Endothelial cell (in vitro differentiated cells): ENCODE data around the gene CDCP1. TPM values are rescaled to one million over a fixed set of nuclear protein-coding genes. Genes with fewer than 3 reads are reported as not detected.

Experiments
- DNase-seq: peaks from one replicate; pipeline ENCODE4 v3.0.0; 2021; ENCODE audit warnings: low spot score
- H3K27ac Mint-ChIP-seq: one replicate; pipeline ENCODE4 v1.8.0; 2021; ENCODE audit warnings: mixed read lengths, inconsistent platforms; ENCODE audit not compliant: unreplicated experiment
- H3K27me3 Mint-ChIP-seq: one replicate; pipeline ENCODE4 v1.8.0; 2021; ENCODE audit warnings: mild to moderate bottlenecking, moderate library complexity, mixed read lengths, inconsistent platforms; ENCODE audit not compliant: unreplicated experiment
- H3K36me3 Mint-ChIP-seq: one replicate; pipeline ENCODE4 v1.8.0; 2021; ENCODE audit warnings: mild to moderate bottlenecking, low read depth, mixed read lengths, inconsistent platforms; ENCODE audit not compliant: unreplicated experiment
- H3K4me1 Mint-ChIP-seq: one replicate; pipeline ENCODE4 v1.8.0; 2021; ENCODE audit warnings: mild to moderate bottlenecking, mixed read lengths, inconsistent platforms; ENCODE audit not compliant: unreplicated experiment
- H3K4me3 Mint-ChIP-seq: one replicate; pipeline ENCODE4 v1.8.0; 2021; ENCODE audit warnings: mild to moderate bottlenecking, mixed read lengths, inconsistent platforms; ENCODE audit not compliant: unreplicated experiment
- H3K9me3 Mint-ChIP-seq: one replicate; pipeline ENCODE4 v1.8.0; 2021; ENCODE audit warnings: mixed read lengths, inconsistent platforms; ENCODE audit not compliant: unreplicated experiment
- CTCF ChIP-seq: fragments of 200-600 bp; sonication (generic); IDR thresholded peaks from one replicate; pipeline ENCODE4 v1.5.0; 2021; ENCODE audit warnings: antibody characterized with exemption; ENCODE audit not compliant: unreplicated experiment
- total RNA-seq: library from RNA; stranded (reverse); fragmentation: NEBNext Ultra II Directional; extraction: Animal tissue kit (Norgen Biotek cat#: 25700); gene quantifications from one replicate; pipeline ENCODE4 v1.2.1, GENCODE V29; 2021; ENCODE audit not compliant: unreplicated experiment

CDCP1 gene
- total RNA-seq, 1 donor from 2014 or later = 0.26 TPM

GRCh38 chr3:45112939-45113338 is 33.2 kb downstream of the CDCP1 start:
- H3K27me3 Mint-ChIP-seq = no peaks in the 10 kb centered on the region
- TF ChIP-seq CTCF = no peak
- H3K9me3 Mint-ChIP-seq = no peaks in the 10 kb centered on the region
- H3K4me1 Mint-ChIP-seq = peaks cover 3% of the 10 kb centered on the region
- no peaks in the 10 kb centered on the region for H3K36me3 Mint-ChIP-seq
- H3K27ac Mint-ChIP-seq = no peak overlapping the region
- no peak overlapping the region for H3K4me3 Mint-ChIP-seq
- no peak for DNase-seq

DNA sequence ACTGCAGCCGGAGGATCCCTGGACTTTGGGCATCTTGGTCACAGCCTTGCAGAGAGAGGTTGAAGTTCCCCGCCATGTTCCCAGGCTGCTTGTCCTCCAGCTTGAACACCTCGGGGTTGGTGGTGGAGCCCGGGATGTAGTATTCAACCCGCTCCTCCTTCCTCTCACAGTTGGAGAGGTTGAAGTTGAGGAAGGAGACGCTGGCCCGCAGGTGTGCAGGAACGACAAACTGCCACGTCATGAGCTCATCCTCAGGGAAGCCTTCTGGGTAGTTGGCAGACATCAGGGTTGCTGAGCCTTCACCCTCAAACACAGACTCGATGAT is 35.7 kb downstream of the CDCP1 start:
- no peaks in the 10 kb centered on the region for H3K27me3 Mint-ChIP-seq
- H3K9me3 Mint-ChIP-seq = no peaks in the 10 kb centered on the region
- TF ChIP-seq CTCF = no peak
- peaks cover 3% of the 10 kb centered on the region for H3K4me1 Mint-ChIP-seq
- no peak overlapping the region for H3K27ac Mint-ChIP-seq
- no peak for DNase-seq
- H3K4me3 Mint-ChIP-seq = no peak overlapping the region
- no peaks in the 10 kb centered on the region for H3K36me3 Mint-ChIP-seq

- no peak for DNase-seq
- no peaks in the 10 kb centered on the region for H3K27me3 Mint-ChIP-seq
- H3K4me3 Mint-ChIP-seq = no peak overlapping the region
- H3K36me3 Mint-ChIP-seq = no peaks in the 10 kb centered on the region
- no peaks in the 10 kb centered on the region for H3K9me3 Mint-ChIP-seq
- no peak for TF ChIP-seq CTCF
- H3K4me1 Mint-ChIP-seq = peaks cover 3% of the 10 kb centered on the region
- H3K27ac Mint-ChIP-seq = no peak overlapping the region
These were observed 36.2 kb downstream of the CDCP1 start for GRCh38 chr3:45109771-45110508.

- TF ChIP-seq CTCF = no peak
- DNase-seq = no peak
These were observed 39.3 kb downstream of the CDCP1 start for GRCh38 chr3:45106874-45107273.

DNA sequence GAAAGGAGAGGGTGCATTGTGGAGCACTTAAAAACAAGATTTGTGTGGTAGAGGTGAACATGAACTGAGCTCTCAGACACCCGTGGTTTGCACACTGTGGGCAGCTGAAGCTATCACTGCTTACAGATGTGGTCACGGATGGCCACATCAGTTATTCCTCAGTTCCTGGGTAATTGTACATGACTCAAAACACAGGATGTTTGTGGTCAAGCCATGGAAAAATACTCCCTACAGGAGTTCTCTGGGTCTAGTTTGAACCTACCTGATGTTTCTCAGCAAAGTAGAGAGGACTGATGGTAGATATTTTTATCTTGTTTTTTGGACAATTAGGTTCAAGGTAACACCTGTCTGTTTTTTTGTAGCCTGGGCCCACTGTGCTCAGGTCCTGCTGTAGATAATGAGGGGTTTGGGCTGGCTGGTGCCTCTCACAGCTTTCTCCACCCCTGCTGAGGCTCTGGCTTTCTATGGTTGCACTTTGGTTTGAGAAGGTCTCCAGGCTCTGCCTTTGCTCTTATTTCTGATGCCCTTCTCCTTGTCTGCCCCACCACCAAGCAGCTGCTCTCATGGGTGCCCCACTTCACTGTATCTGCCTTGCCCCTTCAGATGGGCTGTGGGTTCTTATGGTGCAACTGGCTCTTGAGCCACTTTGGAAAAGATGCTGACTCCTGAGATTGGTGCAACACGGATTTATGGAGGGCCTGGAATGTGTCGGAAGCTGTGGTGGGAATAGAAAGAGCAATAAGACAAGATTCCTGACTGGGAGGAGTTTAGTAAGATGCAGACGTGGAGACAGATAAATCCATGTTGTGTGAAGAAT is 40.1 kb downstream of the CDCP1 start:
- Mint-ChIP-seq H3K36me3 (no peaks in the 10 kb centered on the region), H3K27me3 (no peaks in the 10 kb centered on the region), H3K4me3 (no peak overlapping the region), H3K27ac (no peak overlapping the region), H3K9me3 (no peaks in the 10 kb centered on the region), H3K4me1 (peaks cover 3% of the 10 kb centered on the region)
- no peak for TF ChIP-seq CTCF
- no peak for DNase-seq

More at GRCh38 chr3:45106874-45107273, 39.3 kb downstream of the CDCP1 start:
- Mint-ChIP-seq H3K4me1 (peaks cover 3% of the 10 kb centered on the region), H3K4me3 (no peak overlapping the region), H3K27me3 (no peaks in the 10 kb centered on the region), H3K27ac (no peak overlapping the region), H3K9me3 (no peaks in the 10 kb centered on the region), H3K36me3 (no peaks in the 10 kb centered on the region)
